Muscle layer of colon (tissue), 2 donors: ENCODE results near the gene FBXO38.

Experiments used
- H3K27ac ChIP-seq: one replicate; pipeline ENCODE4 v1.7.0; 2013; ENCODE audit warnings: low read depth, mild to moderate bottlenecking, low read length, moderate library complexity
- H3K27me3 ChIP-seq, 2 donors: one replicate each; pipeline ENCODE4 v1.7.0; 2013; ENCODE audit warnings: low read length in 2 of 2, mild to moderate bottlenecking in 2 of 2; ENCODE audit not compliant: insufficient read depth in 2 of 2, control insufficient read depth in 1 of 2
- H3K36me3 ChIP-seq: one replicate; pipeline ENCODE4 v1.7.0; 2013; ENCODE audit warnings: mild to moderate bottlenecking, low read length; ENCODE audit not compliant: insufficient read depth
- H3K4me1 ChIP-seq: one replicate; pipeline ENCODE4 v1.7.0; 2013; ENCODE audit warnings: mild to moderate bottlenecking, low read length; ENCODE audit not compliant: insufficient read depth
- H3K4me3 ChIP-seq, 2 donors: one replicate each; pipeline ENCODE4 v1.7.0; 2013; ENCODE audit warnings: low read length in 2 of 2, low read depth in 1 of 2, mild to moderate bottlenecking in 1 of 2, moderate library complexity in 1 of 2
- H3K9ac ChIP-seq: one replicate; pipeline ENCODE4 v1.7.0; 2013; ENCODE audit warnings: low read length
- H3K9me3 ChIP-seq: one replicate; pipeline ENCODE4 v1.7.0; 2013; ENCODE audit warnings: mild to moderate bottlenecking, low read length
- donor health status: abdominal sarcoma.
- donor health status: Adenocarcinoma of cecum.

Gene FBXO38

DNA sequence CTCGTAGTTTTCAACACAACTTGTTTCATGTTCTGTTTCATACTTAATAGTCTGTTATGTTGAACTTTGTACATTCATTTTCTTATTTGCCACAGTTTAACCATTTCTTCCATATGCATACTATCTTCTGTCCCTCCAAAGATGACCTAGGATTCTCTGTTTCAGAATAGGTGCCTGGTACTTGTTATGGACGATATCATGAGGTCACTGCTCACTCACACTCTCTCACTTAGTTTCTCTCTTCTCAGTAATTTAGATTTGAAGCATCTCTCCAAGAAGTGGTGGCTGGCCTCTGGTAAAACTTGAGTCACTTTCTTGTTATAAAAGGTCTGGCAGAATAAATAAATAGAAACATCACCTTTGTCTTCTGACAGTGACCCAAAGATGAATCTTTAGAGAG is 28.4 kb downstream of the FBXO38 start:
- no peak overlapping the region for H3K27ac ChIP-seq
- no peak overlapping the region for H3K4me3 ChIP-seq
- H3K9me3 ChIP-seq: no peaks in the 10 kb centered on the region
- peaks cover 33% of the 10 kb centered on the region for H3K4me1 ChIP-seq
- H3K36me3 ChIP-seq: peaks cover 48% of the 10 kb centered on the region
- no peaks in the 10 kb centered on the region for H3K27me3 ChIP-seq
- H3K9ac ChIP-seq: no peak overlapping the region

DNA sequence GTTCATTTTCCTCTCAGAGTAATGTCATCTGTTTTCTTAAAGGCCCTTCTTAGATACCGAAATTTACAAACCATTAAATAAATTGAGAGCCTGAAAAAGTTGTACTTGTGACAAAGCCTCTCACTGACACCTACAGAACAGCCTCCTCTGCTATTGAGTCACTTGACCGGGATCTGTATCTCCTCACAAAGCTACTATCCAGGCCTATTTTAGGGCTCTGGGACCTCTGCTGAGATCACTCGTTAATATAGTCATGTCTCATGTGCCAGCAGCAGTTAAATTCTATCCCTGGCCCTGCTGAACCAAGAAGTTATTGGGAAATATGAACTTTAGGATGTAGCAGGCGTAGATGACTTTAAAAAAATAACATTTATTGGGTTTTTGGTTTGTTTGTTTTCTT is 31.1 kb downstream of the FBXO38 start:
- peaks cover 34% of the 10 kb centered on the region for H3K4me1 ChIP-seq
- no peak overlapping the region for H3K9ac ChIP-seq
- H3K4me3 ChIP-seq: no peak overlapping the region
- H3K9me3 ChIP-seq: no peaks in the 10 kb centered on the region
- peak overlapping the region; percentile 3 for H3K27ac ChIP-seq
- H3K27me3 ChIP-seq: no peaks in the 10 kb centered on the region
- peaks cover 65% of the 10 kb centered on the region for H3K36me3 ChIP-seq

DNA sequence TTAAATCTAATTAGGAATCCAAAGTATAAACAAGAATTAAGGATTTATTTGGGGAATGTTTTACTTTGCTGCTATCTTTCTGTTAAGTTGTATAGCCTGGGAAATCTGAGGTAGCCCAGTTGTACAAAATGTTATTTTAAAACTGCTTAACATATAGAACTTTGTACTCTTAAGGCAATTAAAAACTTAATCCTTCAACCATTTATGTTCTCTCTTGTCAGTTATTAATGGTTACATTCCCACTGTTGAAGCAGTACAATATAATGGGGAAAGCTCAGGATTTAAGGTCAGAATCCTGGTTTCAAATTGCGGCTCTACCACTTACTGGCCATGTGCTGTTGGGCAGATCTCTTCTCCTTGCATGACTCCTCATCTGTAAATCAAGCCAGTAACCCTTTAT is 32.7 kb downstream of the FBXO38 start:
- Histone ChIP-seq H3K27me3 (no peaks in the 10 kb centered on the region), H3K27ac (no peak overlapping the region), H3K36me3 (peaks cover 52% of the 10 kb centered on the region), H3K4me1 (peaks cover 34% of the 10 kb centered on the region), H3K9me3 (no peaks in the 10 kb centered on the region), H3K4me3 (no peak overlapping the region), H3K9ac (no peak overlapping the region)

DNA sequence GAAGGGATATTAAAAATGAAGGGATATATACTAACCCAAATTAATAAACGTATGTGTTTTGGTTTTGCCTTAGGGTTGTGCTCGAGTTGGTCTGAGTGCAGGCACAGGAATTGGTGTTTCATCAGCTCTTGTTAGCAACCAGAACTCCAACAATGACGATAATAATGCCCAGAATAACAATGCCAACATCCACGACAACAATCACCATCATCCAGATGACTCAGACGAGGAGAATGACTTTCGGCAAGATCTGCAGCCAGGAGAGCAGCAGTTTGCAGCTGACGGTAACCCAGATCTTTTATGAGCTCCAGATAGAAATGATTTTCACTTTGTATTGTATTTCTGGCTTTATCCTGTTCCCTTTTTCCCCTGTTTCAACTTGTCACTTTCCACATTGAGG is 33.2 kb downstream of the FBXO38 start:
- Histone ChIP-seq H3K36me3 (peaks cover 50% of the 10 kb centered on the region), H3K27me3 (no peaks in the 10 kb centered on the region), H3K9ac (no peak overlapping the region), H3K27ac (no peak overlapping the region), H3K4me1 (peaks cover 34% of the 10 kb centered on the region), H3K4me3 (no peak overlapping the region), H3K9me3 (no peaks in the 10 kb centered on the region)

DNA sequence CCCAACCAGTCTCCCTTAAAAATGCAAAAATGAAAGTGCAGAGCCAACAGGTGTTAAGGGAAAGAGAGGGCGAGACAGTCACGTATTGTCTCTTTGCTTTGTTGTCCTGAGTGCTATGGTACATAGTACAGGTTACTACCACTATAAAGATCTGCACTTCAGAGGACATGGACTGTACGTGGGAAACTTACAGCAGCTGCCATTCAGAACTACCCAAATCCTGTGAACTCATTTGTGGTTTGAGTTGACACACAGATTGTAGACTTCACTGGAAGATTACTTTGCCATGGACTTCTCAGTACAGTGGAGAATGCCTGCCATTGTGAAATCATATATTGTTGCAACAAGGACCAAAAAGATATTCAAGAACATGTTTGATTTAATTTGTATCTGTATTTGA is 34.8 kb downstream of the FBXO38 start:
- Histone ChIP-seq H3K9me3 (no peaks in the 10 kb centered on the region), H3K36me3 (peaks cover 45% of the 10 kb centered on the region), H3K4me3 (no peak overlapping the region), H3K9ac (no peak overlapping the region), H3K27me3 (no peaks in the 10 kb centered on the region), H3K4me1 (peaks cover 34% of the 10 kb centered on the region), H3K27ac (no peak overlapping the region)

DNA sequence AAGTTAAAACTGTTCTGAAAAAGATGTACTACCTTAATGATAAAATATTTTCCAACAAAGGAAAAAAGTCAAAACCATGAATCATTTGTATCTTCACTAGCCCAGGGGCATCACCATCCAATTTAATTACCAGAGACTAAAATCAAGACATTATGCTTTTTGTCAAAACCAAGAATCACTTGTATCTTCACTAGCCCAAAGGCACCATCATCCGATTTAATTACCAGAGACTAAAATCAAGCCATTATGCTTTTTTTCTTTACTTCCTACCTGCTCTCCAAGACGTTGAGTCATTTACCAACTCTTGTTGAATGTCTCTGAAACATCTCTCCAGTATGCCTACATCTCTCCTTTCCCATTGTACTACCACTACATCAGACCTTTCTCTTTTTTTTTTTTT is 37.9 kb downstream of the FBXO38 start:
- H3K36me3 ChIP-seq: peaks cover 45% of the 10 kb centered on the region

DNA sequence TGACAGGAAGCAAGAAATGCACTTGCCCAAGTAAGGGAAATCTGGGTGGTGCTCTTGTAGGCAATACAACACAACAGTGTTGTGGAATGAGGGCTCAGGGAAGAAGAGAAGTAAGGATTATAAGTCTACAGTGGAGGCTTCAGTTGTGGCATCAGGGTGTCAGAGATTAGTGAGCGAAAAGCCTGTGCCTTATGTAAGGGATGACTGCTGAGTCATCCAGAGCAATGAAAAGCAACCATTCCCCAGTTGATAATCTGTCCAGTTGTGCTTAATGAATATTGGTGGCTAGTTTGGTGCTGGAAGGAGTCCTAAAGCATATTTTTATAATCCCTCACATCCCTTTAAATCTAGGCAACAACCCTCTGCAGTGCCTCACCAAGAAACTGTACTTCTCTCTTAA is 42.0 kb downstream of the FBXO38 start:
- Histone ChIP-seq H3K27me3 (no peaks in the 10 kb centered on the region), H3K4me1 (no peaks in the 10 kb centered on the region), H3K9me3 (no peaks in the 10 kb centered on the region), H3K9ac (no peak overlapping the region), H3K4me3 (no peak overlapping the region), H3K36me3 (peaks cover 35% of the 10 kb centered on the region), H3K27ac (no peak overlapping the region)

More for the DNA sequence above, 37.9 kb downstream of the FBXO38 start:
- no peak overlapping the region for H3K27ac ChIP-seq
- no peak overlapping the region for H3K9ac ChIP-seq
- no peak overlapping the region for H3K4me3 ChIP-seq
- no peaks in the 10 kb centered on the region for H3K9me3 ChIP-seq
- no peaks in the 10 kb centered on the region for H3K27me3 ChIP-seq
- H3K4me1 ChIP-seq: peaks cover 6% of the 10 kb centered on the region

DNA sequence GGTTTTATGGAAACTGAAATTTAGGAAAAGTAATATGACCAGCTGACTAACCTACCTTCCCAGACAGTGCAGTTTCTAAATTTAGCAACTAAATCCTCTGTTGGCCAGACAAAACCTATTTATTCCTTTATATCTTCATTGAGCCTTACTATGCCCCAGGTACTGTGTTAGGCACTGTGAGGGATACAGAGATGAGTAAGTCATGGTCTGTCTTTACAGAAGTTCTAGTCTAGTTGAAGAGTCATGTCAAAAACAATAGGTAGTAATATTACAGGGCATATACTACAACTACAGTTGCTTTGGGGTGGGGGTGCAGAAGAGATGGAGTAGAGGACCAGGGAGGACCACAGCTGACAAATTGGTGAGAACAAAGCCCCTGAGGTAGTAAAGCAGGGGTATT is 42.8 kb downstream of the FBXO38 start:
- peaks cover 35% of the 10 kb centered on the region for H3K36me3 ChIP-seq

DNA sequence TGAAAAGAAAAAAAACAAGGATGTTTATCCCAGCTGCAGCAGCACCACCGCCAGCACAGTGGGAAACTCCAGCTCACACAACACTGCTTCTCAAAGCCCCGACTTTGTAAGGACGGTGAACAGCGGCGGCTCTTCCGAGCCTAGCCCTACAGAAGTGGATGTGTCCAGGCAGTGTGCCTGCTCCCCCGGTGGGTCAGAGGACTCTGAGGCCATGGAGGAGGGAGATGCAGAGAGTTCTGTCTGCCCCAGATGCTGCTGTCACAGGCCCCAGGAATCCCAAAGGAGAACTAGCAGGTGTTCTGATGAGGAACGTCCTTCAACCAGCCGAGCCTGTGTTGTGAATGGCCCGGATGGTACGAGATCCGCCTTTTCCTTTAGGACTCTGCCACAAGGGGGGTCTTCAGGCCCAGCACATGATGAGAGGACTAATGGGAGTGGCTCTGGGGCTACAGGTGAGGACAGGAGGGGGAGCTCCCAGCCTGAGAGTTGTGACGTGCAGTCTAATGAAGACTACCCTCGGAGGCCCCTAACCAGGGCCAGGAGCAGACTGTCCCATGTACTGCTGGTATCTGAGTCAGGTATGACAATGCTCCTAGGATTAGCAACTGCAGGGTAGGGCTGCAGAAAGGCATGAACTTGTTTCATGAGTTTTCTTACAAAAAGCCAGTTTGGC is 43.7 kb downstream of the FBXO38 start:
- H3K9ac ChIP-seq: no peak overlapping the region
- no peak overlapping the region for H3K4me3 ChIP-seq
- no peaks in the 10 kb centered on the region for H3K27me3 ChIP-seq
- peaks cover 33% of the 10 kb centered on the region for H3K36me3 ChIP-seq
- no peaks in the 10 kb centered on the region for H3K4me1 ChIP-seq
- H3K27ac ChIP-seq: no peak overlapping the region
- H3K9me3 ChIP-seq: no peaks in the 10 kb centered on the region

More for the DNA sequence above, 42.8 kb downstream of the FBXO38 start:
- Histone ChIP-seq H3K9ac (no peak overlapping the region), H3K4me1 (no peaks in the 10 kb centered on the region), H3K4me3 (no peak overlapping the region), H3K27me3 (no peaks in the 10 kb centered on the region), H3K9me3 (no peaks in the 10 kb centered on the region), H3K27ac (no peak overlapping the region)

DNA sequence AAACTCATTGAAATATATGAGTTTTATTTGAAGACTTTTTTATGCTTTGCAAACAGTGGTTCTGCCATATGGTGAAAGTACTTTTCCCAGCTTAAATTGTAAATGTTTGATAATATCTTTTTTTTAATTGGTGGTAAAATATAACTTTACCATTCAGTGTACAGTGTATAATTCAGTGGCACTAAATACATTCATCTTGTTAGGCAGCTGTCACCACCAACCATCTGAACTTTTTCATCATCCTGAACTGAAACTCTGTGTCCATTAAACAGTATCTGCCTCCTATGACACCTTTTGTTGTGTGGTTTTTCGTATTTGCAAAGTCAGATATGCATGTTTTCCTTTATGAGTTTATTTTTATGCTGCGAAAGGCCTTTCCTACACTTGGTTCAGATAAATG is 45.1 kb downstream of the FBXO38 start:
- H3K9ac ChIP-seq: no peak overlapping the region
- H3K4me3 ChIP-seq: no peak overlapping the region
- no peaks in the 10 kb centered on the region for H3K4me1 ChIP-seq
- no peak overlapping the region for H3K27ac ChIP-seq
- H3K36me3 ChIP-seq: peaks cover 34% of the 10 kb centered on the region
- no peaks in the 10 kb centered on the region for H3K9me3 ChIP-seq
- H3K27me3 ChIP-seq: no peaks in the 10 kb centered on the region

DNA sequence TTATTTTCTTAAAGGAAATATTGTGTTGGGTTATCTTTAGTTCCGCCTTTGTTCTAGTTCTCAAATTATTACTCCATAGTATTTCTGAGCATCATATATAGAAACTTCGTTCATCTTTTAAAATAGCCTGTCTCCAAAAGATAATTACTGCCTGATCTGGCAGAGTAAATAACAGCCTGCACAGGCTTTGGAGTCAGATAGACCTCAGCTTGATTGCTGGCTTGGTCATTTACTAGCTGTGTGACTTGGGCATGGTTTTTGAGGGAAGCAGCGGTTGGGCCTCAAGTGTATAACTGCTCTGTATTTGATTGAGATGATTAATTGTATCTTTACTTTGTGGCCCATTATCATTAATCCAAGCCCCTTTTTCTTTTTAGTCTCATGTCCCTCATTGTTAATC is 50.1 kb downstream of the FBXO38 start:
- H3K27me3 ChIP-seq: no peaks in the 10 kb centered on the region
- H3K4me1 ChIP-seq: no peaks in the 10 kb centered on the region
- no peak overlapping the region for H3K4me3 ChIP-seq
- peaks cover 29% of the 10 kb centered on the region for H3K36me3 ChIP-seq
- H3K9me3 ChIP-seq: no peaks in the 10 kb centered on the region
- no peak overlapping the region for H3K9ac ChIP-seq
- no peak overlapping the region for H3K27ac ChIP-seq

DNA sequence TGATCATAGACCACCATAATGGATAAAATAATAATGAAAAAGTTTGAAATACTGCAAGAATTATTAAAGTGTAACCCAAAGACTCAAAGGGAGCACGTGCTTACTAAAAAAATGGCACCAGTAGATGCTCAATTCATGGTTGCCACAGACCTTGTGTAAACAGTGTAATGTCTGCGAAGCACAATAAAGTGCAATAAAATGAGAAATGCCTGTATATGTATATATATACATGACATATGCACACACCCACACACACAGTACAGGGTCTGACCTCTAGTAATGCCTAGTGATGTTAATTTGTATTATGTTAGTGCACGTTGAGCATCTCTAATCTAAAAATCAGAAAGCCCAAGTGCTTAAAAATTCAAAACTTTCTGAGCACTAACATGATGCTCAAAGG is 52.3 kb downstream of the FBXO38 start:
- no peaks in the 10 kb centered on the region for H3K9me3 ChIP-seq
- no peak overlapping the region for H3K27ac ChIP-seq
- no peak overlapping the region for H3K4me3 ChIP-seq
- no peak overlapping the region for H3K9ac ChIP-seq
- peaks cover 4% of the 10 kb centered on the region for H3K4me1 ChIP-seq
- H3K27me3 ChIP-seq: no peaks in the 10 kb centered on the region
- H3K36me3 ChIP-seq: peaks cover 49% of the 10 kb centered on the region
